ENCODE data around the gene ZNF18.

GRCh38 chr17:12043702-12044101, 46.4 kb upstream of the ZNF18 start:
- TF ChIP-seq CTCF (IDR thresholded peaks at IDR 0.05; ENCODE audit: low read depth, low read length) (no peak), EZH2phosphoT487 (IDR thresholded peaks at IDR 0.05; ENCODE audit: low read depth) (no peak)

All from OCI-LY3 (cell line).